T-helper 1 cell treated with Interleukin-12 subunit alpha and Interleukin-12 subunit beta and Interleukin-4 antibody, amounts not matched to agents 30 μg/mL and 1 μg/mL, for 36 hours (primary cell): ENCODE measurements around the gene SLC43A1.

Experiments used
- H3K27ac Mint-ChIP-seq: one replicate; pipeline ENCODE4 v1.8.0; 2021; ENCODE audit warnings: mild to moderate bottlenecking, mixed read lengths
- H3K27me3 Mint-ChIP-seq: one replicate; pipeline ENCODE4 v1.8.0; 2021; ENCODE audit warnings: low read depth, mixed read lengths
- H3K36me3 Mint-ChIP-seq: one replicate; pipeline ENCODE4 v1.8.0; 2021; ENCODE audit warnings: low read depth, mixed read lengths
- H3K4me1 Mint-ChIP-seq: one replicate; pipeline ENCODE4 v1.8.0; 2021; ENCODE audit warnings: low read depth, mixed read lengths
- H3K4me3 Mint-ChIP-seq: one replicate; pipeline ENCODE4 v1.8.0; 2021; ENCODE audit warnings: mild to moderate bottlenecking, moderate library complexity, mixed read lengths
- H3K9me3 Mint-ChIP-seq: one replicate; pipeline ENCODE4 v1.8.0; 2021; ENCODE audit warnings: mixed read lengths

SLC43A1 gene

GRCh38 chr11:57481915-57482781 lies 33.4 kb downstream of the SLC43A1 start:
- Mint-ChIP-seq H3K27ac (no peak overlapping the region), H3K4me3 (no peak overlapping the region), H3K36me3 (peaks cover 5% of the 10 kb centered on the region), H3K27me3 (peaks cover 50% of the 10 kb centered on the region), H3K4me1 (peaks cover 7% of the 10 kb centered on the region), H3K9me3 (no peaks in the 10 kb centered on the region)

GRCh38 chr11:57481315-57481714 lies 34.2 kb downstream of the SLC43A1 start:
- H3K27ac Mint-ChIP-seq, result no peak overlapping the region
- H3K36me3 Mint-ChIP-seq, result peaks cover 5% of the 10 kb centered on the region
- H3K27me3 Mint-ChIP-seq, result peaks cover 53% of the 10 kb centered on the region
- peak overlapping the region; percentile 37 for H3K4me3 Mint-ChIP-seq
- peaks cover 9% of the 10 kb centered on the region for H3K4me1 Mint-ChIP-seq
- no peaks in the 10 kb centered on the region for H3K9me3 Mint-ChIP-seq

GRCh38 chr11:57480409-57481137 lies 34.9 kb downstream of the SLC43A1 start:
- Mint-ChIP-seq H3K36me3 (peaks cover 2% of the 10 kb centered on the region), H3K27ac (no peak overlapping the region), H3K4me3 (no peak overlapping the region), H3K4me1 (peaks cover 14% of the 10 kb centered on the region), H3K9me3 (no peaks in the 10 kb centered on the region), H3K27me3 (peaks cover 59% of the 10 kb centered on the region)

- Mint-ChIP-seq H3K27ac (no peak overlapping the region), H3K4me3 (no peak overlapping the region), H3K36me3 (peaks cover 1% of the 10 kb centered on the region), H3K4me1 (peaks cover 15% of the 10 kb centered on the region), H3K9me3 (no peaks in the 10 kb centered on the region), H3K27me3 (peaks cover 64% of the 10 kb centered on the region)
Measured at GRCh38 chr11:57479911-57480310, 35.6 kb downstream of the SLC43A1 start.

- peaks cover 21% of the 10 kb centered on the region for H3K4me1 Mint-ChIP-seq
- no peak overlapping the region for H3K27ac Mint-ChIP-seq
- peaks cover 66% of the 10 kb centered on the region for H3K27me3 Mint-ChIP-seq
Measured at GRCh38 chr11:57479021-57479663, 36.4 kb downstream of the SLC43A1 start.

GRCh38 chr11:57477507-57478189 lies 37.9 kb downstream of the SLC43A1 start:
- Mint-ChIP-seq H3K27ac (no peak overlapping the region), H3K36me3 (no peaks in the 10 kb centered on the region), H3K9me3 (no peaks in the 10 kb centered on the region), H3K27me3 (peaks cover 68% of the 10 kb centered on the region), H3K4me1 (peaks cover 27% of the 10 kb centered on the region), H3K4me3 (no peak overlapping the region)

More at GRCh38 chr11:57479021-57479663, 36.4 kb downstream of the SLC43A1 start:
- H3K4me3 Mint-ChIP-seq, result no peak overlapping the region
- no peaks in the 10 kb centered on the region for H3K36me3 Mint-ChIP-seq
- H3K9me3 Mint-ChIP-seq, result no peaks in the 10 kb centered on the region

GRCh38 chr11:57476757-57477506 lies 38.6 kb downstream of the SLC43A1 start:
- H3K9me3 Mint-ChIP-seq, result no peaks in the 10 kb centered on the region
- H3K4me1 Mint-ChIP-seq, result peaks cover 26% of the 10 kb centered on the region
- no peak overlapping the region for H3K27ac Mint-ChIP-seq

GRCh38 chr11:57476047-57476756 lies 39.3 kb downstream of the SLC43A1 start:
- Mint-ChIP-seq H3K36me3 (no peaks in the 10 kb centered on the region), H3K4me1 (peaks cover 22% of the 10 kb centered on the region), H3K27ac (no peak overlapping the region), H3K4me3 (peak overlapping the region; percentile 44), H3K9me3 (no peaks in the 10 kb centered on the region), H3K27me3 (peaks cover 57% of the 10 kb centered on the region)

More at GRCh38 chr11:57476757-57477506, 38.6 kb downstream of the SLC43A1 start:
- peak overlapping the region; percentile 51 for H3K4me3 Mint-ChIP-seq
- peaks cover 64% of the 10 kb centered on the region for H3K27me3 Mint-ChIP-seq
- no peaks in the 10 kb centered on the region for H3K36me3 Mint-ChIP-seq

GRCh38 chr11:57475671-57476046 lies 39.8 kb downstream of the SLC43A1 start:
- H3K36me3 Mint-ChIP-seq, result no peaks in the 10 kb centered on the region
- H3K4me3 Mint-ChIP-seq, result peak overlapping the region; percentile 44
- no peaks in the 10 kb centered on the region for H3K9me3 Mint-ChIP-seq
- no peak overlapping the region for H3K27ac Mint-ChIP-seq
- H3K4me1 Mint-ChIP-seq, result peaks cover 22% of the 10 kb centered on the region
- H3K27me3 Mint-ChIP-seq, result peaks cover 53% of the 10 kb centered on the region

- Mint-ChIP-seq H3K27ac (no peak overlapping the region), H3K9me3 (no peaks in the 10 kb centered on the region), H3K36me3 (no peaks in the 10 kb centered on the region), H3K4me1 (peaks cover 20% of the 10 kb centered on the region), H3K27me3 (peaks cover 50% of the 10 kb centered on the region), H3K4me3 (no peak overlapping the region)
Measured at GRCh38 chr11:57475191-57475590, 40.3 kb downstream of the SLC43A1 start.

- H3K36me3 Mint-ChIP-seq, result no peaks in the 10 kb centered on the region
- H3K9me3 Mint-ChIP-seq, result no peaks in the 10 kb centered on the region
- peaks cover 48% of the 10 kb centered on the region for H3K27me3 Mint-ChIP-seq
- H3K4me3 Mint-ChIP-seq, result no peak overlapping the region
- no peak overlapping the region for H3K27ac Mint-ChIP-seq
- peaks cover 20% of the 10 kb centered on the region for H3K4me1 Mint-ChIP-seq
Measured at GRCh38 chr11:57474803-57475115, 40.7 kb downstream of the SLC43A1 start.

GRCh38 chr11:57474017-57474802 lies 41.3 kb downstream of the SLC43A1 start:
- H3K27me3 Mint-ChIP-seq, result peaks cover 42% of the 10 kb centered on the region
- H3K9me3 Mint-ChIP-seq, result no peaks in the 10 kb centered on the region
- H3K4me3 Mint-ChIP-seq, result no peak overlapping the region
- H3K27ac Mint-ChIP-seq, result no peak overlapping the region
- no peaks in the 10 kb centered on the region for H3K36me3 Mint-ChIP-seq
- H3K4me1 Mint-ChIP-seq, result peaks cover 20% of the 10 kb centered on the region
